ENCODE data around the gene DNM2. TPM values are rescaled to one million over a fixed set of nuclear protein-coding genes. Genes with fewer than 3 reads are reported as not detected.
A peak's percentile ranks its signal among the peaks of the same experiment; 100 is the strongest.
"Not testable (repeated sequence)": the region's sequence is repeated elsewhere in the genome, so short reads cannot be mapped to it uniquely, and the experiment has no call there.

The DNM2 gene
- total RNA-seq, 1 experiment from 2014 or later = 188 TPM

DNA sequence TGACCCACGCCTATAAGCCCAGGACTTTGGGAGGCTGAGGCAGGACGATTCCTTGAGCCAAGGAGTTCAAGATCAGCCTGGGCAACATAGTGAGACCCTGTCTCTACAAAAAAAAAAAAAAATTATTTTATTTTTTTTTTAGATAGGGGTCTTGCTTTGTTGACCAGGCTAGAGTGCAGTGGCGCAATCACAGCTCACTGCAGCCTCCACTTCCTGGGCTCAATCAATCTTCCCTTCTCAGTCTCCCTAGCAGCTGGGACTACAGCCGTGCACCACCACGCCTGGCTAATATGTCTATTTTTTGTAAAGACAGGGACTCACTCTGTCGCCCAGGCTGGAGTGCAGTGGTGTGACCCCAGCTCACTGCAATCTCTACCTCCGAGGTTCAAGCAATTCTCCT is 135.1 kb downstream of the DNM2 start:
- no peaks in the 10 kb centered on the region for H3K79me2 ChIP-seq (ENCODE audit: low read depth)
- POLR2A ChIA-PET (ENCODE audit: unreplicated experiment) = interaction anchor here (0.9 kb wide), 1 partner anchor 50 kb away, joined by 8 read pairs; no protein-coding TSS in a partner anchor
- no peak overlapping the region for H3K4me2 ChIP-seq
- no peak overlapping the region for H3K27ac ChIP-seq
- no peaks in the 10 kb centered on the region for H3K36me3 ChIP-seq (ENCODE audit: low read depth)
- peak in 1 of 2 experiments; percentile 16 for DNase-seq
- no peaks in the 10 kb centered on the region for H3K9me3 ChIP-seq (ENCODE audit: insufficient read depth, low read depth)
- H4K20me1 ChIP-seq (ENCODE audit: insufficient read depth) = no peaks in the 10 kb centered on the region
- no TSS peak for BruUV-seq (replicated peaks)
- intact Hi-C loops (cut with micrococcal nuclease; ENCODE audit: unreplicated experiment) = no loop called here
- H3K9me2 ChIP-seq (ENCODE audit: insufficient read depth) = no peaks in the 10 kb centered on the region
- no peak for TF ChIP-seq CTCF (conservative IDR thresholded peaks at IDR 0.05)
- TF ChIP-seq EZH2 (IDR thresholded peaks at IDR 0.05; ENCODE audit: low read depth) = no peak
- CTCF ChIA-PET = interaction anchor here (1.8 kb wide), 1 partner anchor 11 kb away, joined by 11 read pairs; no protein-coding TSS in a partner anchor
- no peak overlapping the region for H2AFZ ChIP-seq
- H3F3A ChIP-seq (ENCODE audit: insufficient read depth, low read depth) = peaks cover 17% of the 10 kb centered on the region
- H3K27me3 ChIP-seq (ENCODE audit: insufficient read depth, low read depth) = no peaks in the 10 kb centered on the region
- H3K4me3 ChIP-seq = no peak overlapping the region
- no peaks in the 10 kb centered on the region for H3K4me1 ChIP-seq (replicated peaks; ENCODE audit: insufficient read depth)

GRCh38 chr19:10854350-10855089 is 136.6 kb downstream of the DNM2 start:
- TF ChIP-seq CTCF (conservative IDR thresholded peaks at IDR 0.05) = no peak
- TF ChIP-seq EZH2 (IDR thresholded peaks at IDR 0.05; ENCODE audit: low read depth) = no peak
- no TSS peak for BruUV-seq (replicated peaks)
- intact Hi-C loops (cut with micrococcal nuclease; ENCODE audit: unreplicated experiment) = no loop called here
- POLR2A ChIA-PET (ENCODE audit: unreplicated experiment) = no interaction called here
- Histone ChIP-seq H3K9me3 (ENCODE audit: insufficient read depth, low read depth) (no peaks in the 10 kb centered on the region), H3K27ac (no peak overlapping the region), H3K9me2 (ENCODE audit: insufficient read depth) (no peaks in the 10 kb centered on the region), H3F3A (ENCODE audit: insufficient read depth, low read depth) (peaks cover 23% of the 10 kb centered on the region), H4K20me1 (ENCODE audit: insufficient read depth) (no peaks in the 10 kb centered on the region), H3K27me3 (ENCODE audit: insufficient read depth, low read depth) (no peaks in the 10 kb centered on the region), H3K79me2 (ENCODE audit: low read depth) (no peaks in the 10 kb centered on the region), H3K4me2 (no peak overlapping the region), H2AFZ (no peak overlapping the region), H3K4me1 (replicated peaks; ENCODE audit: insufficient read depth) (no peaks in the 10 kb centered on the region), H3K4me3 (no peak overlapping the region), H3K36me3 (ENCODE audit: low read depth) (no peaks in the 10 kb centered on the region)
- DNase-seq = peak in 1 of 2 experiments; percentile 35
- CTCF ChIA-PET = interaction anchor here (0.5 to 1.8 kb wide), 5 partner anchors 10 to 95 kb away, joined by 3 to 15 read pairs (median 9); no protein-coding TSS in a partner anchor

DNA sequence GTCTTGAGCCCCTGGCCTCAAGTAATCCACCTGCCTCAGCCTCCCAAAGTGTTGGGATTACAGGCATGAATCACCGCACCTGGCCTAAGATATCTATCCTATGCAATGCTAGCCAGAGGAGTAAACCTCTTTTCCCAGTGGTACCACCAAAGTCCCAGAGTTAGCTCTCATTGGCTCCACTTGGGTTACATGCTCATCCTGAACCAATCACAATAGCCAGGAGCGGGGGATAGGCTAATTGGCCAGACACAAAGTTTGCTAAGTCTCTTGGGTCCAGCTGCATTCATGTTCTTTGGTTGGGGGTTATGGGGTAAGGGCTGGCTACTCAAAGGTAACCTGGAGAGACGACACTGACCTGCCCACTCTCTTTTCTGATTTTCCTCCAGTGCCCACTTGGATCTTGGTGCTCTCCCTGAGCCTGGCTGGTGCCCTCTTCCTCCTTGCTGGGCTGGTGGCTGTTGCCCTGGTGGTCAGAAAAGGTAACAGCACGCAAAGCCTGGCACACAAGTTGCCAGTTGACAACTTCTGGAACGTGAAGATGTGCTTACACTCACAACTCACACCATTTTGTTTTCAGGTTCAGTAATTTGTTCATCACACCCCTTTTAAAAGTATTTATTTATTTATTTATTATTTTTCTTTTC is 138.1 kb downstream of the DNM2 start:
- H3K9me2 ChIP-seq (ENCODE audit: insufficient read depth) = no peaks in the 10 kb centered on the region
- no peak overlapping the region for H3K27ac ChIP-seq
- H3K4me1 ChIP-seq (replicated peaks; ENCODE audit: insufficient read depth) = no peaks in the 10 kb centered on the region
- POLR2A ChIA-PET (ENCODE audit: unreplicated experiment) = no interaction called here
- no TSS peak for BruUV-seq (replicated peaks)
- intact Hi-C loops (cut with micrococcal nuclease; ENCODE audit: unreplicated experiment) = no loop called here
- H3K4me3 ChIP-seq = no peak overlapping the region
- CTCF ChIA-PET = no interaction called here
- H3F3A ChIP-seq (ENCODE audit: insufficient read depth, low read depth) = peaks cover 23% of the 10 kb centered on the region
- no peaks in the 10 kb centered on the region for H3K79me2 ChIP-seq (ENCODE audit: low read depth)
- H3K36me3 ChIP-seq (ENCODE audit: low read depth) = no peaks in the 10 kb centered on the region
- H3K9me3 ChIP-seq (ENCODE audit: insufficient read depth, low read depth) = no peaks in the 10 kb centered on the region
- 0 out of 2 replicates have a peak overlapping the region, but pooled peaks have one; percentile 62 for H2AFZ ChIP-seq
- peak in 1 of 2 experiments; percentile 37 for DNase-seq
- H3K4me2 ChIP-seq = no peak overlapping the region
- H4K20me1 ChIP-seq (ENCODE audit: insufficient read depth) = no peaks in the 10 kb centered on the region
- TF ChIP-seq CTCF (conservative IDR thresholded peaks at IDR 0.05) (peak; percentile 79), EZH2 (IDR thresholded peaks at IDR 0.05; ENCODE audit: low read depth) (no peak)
- no peaks in the 10 kb centered on the region for H3K27me3 ChIP-seq (ENCODE audit: insufficient read depth, low read depth)

GRCh38 chr19:10856899-10857298 is 139.0 kb downstream of the DNM2 start:
- CTCF ChIA-PET = interaction anchor here (0.6 kb wide), 1 partner anchor 157 kb away, joined by 3 read pairs; no protein-coding TSS in a partner anchor
- H3K9me3 ChIP-seq (ENCODE audit: insufficient read depth, low read depth); POLR2A ChIA-PET (ENCODE audit: unreplicated experiment); DNase-seq; intact Hi-C loops (cut with micrococcal nuclease; ENCODE audit: unreplicated experiment); H3K4me1 ChIP-seq (replicated peaks; ENCODE audit: insufficient read depth); BruUV-seq (replicated peaks); H3K79me2 ChIP-seq (ENCODE audit: low read depth); H3K4me2 ChIP-seq; H2AFZ ChIP-seq; H3K27ac ChIP-seq; H4K20me1 ChIP-seq (ENCODE audit: insufficient read depth); H3K9me2 ChIP-seq (ENCODE audit: insufficient read depth); H3K36me3 ChIP-seq (ENCODE audit: low read depth); H3K27me3 ChIP-seq (ENCODE audit: insufficient read depth, low read depth); H3K4me3 ChIP-seq: not testable (repeated sequence)
- H3F3A ChIP-seq (ENCODE audit: insufficient read depth, low read depth) = peaks cover 23% of the 10 kb centered on the region

Data from PC-9 (cell line).